HEK293T (cell line): ENCODE measurements around the gene TMEM131.
"Not testable (repeated sequence)": the region's sequence is repeated elsewhere in the genome, so short reads cannot be mapped to it uniquely, and the experiment has no call there.

ENCODE experiments used
- ARNT ChIP-seq: fragments of 450-650 bp; IDR thresholded peaks from 2 replicates; pipeline ENCODE4 v1.6.1; 2017; ENCODE audit warnings: mild to moderate bottlenecking
- BHLHE40 ChIP-seq: fragments of 450-650 bp; IDR thresholded peaks from 2 replicates; pipeline ENCODE4 v1.6.1; 2016; ENCODE audit warnings: mild to moderate bottlenecking, moderate library complexity, borderline replicate concordance
- ELF4 ChIP-seq: fragments of 450-650 bp; IDR thresholded peaks from 2 replicates; pipeline ENCODE4 v1.6.1; 2017; ENCODE audit warnings: antibody characterized with exemption
- FOXA1 ChIP-seq: fragments of 450-650 bp; IDR thresholded peaks from 2 replicates; pipeline ENCODE4 v1.6.1; 2016; ENCODE audit warnings: mild to moderate bottlenecking
- FOXM1 ChIP-seq: fragments of 450-650 bp; IDR thresholded peaks from 2 replicates; pipeline ENCODE4 v1.6.1; 2017; ENCODE audit warnings: mild to moderate bottlenecking, borderline replicate concordance
- HDGF ChIP-seq: fragments of 450-650 bp; IDR thresholded peaks from 2 replicates; pipeline ENCODE4 v1.6.1; 2017; ENCODE audit warnings: antibody characterized with exemption, borderline replicate concordance
- L3MBTL2 ChIP-seq: fragments of 450-650 bp; conservative IDR thresholded peaks from 2 replicates; pipeline ENCODE4 v1.6.1; 2016; ENCODE audit warnings: mild to moderate bottlenecking
- LEF1 ChIP-seq: fragments of 450-650 bp; IDR thresholded peaks from 2 replicates; pipeline ENCODE4 v1.6.1; 2017; ENCODE audit warnings: mild to moderate bottlenecking, borderline replicate concordance
- SP1 ChIP-seq: fragments of 450-650 bp; IDR thresholded peaks from 2 replicates; pipeline ENCODE4 v1.6.1; 2017
- TARDBP ChIP-seq: fragments of 450-650 bp; IDR thresholded peaks from 2 replicates; pipeline ENCODE4 v1.6.1; 2016

GRCh38 chr2:97827013-97827412, 168.7 kb downstream of the TMEM131 start:
- TF ChIP-seq L3MBTL2, TARDBP, SP1, FOXA1, ARNT, FOXM1, HDGF, ELF4, BHLHE40, LEF1: not testable (repeated sequence)
